Esophagus muscularis mucosa (tissue), 3 donors: Measurements from ENCODE around the gene MED25.

Experiments used
- POLR2A ChIP-seq: fragments of 450-650 bp; IDR thresholded peaks from one replicate; pipeline ENCODE4 v1.6.1; 2017; ENCODE audit warnings: antibody characterized with exemption, moderate library complexity, mild to moderate bottlenecking, low read depth
- POLR2AphosphoS5 ChIP-seq, 2 donors: sonication (generic); formaldehyde crosslinking; IDR thresholded peaks; one replicate each; pipeline ENCODE4 v1.6.1; 2017; ENCODE audit warnings: antibody characterized with exemption in 2 of 2
- TF ChIP-seq, protein P1 (sequence below), 3 experiments: fragments of 200-600 bp in 2 of 3; fragments of 450-650 bp in 1 of 3; sonication (generic) in 2 of 3; IDR thresholded peaks; one replicate each; pipeline ENCODE4 v1.5.1; 2017 to 2019; ENCODE audit warnings: antibody characterized with exemption in 3 of 3, mild to moderate bottlenecking in 2 of 3, moderate library complexity in 1 of 3

DNA sequence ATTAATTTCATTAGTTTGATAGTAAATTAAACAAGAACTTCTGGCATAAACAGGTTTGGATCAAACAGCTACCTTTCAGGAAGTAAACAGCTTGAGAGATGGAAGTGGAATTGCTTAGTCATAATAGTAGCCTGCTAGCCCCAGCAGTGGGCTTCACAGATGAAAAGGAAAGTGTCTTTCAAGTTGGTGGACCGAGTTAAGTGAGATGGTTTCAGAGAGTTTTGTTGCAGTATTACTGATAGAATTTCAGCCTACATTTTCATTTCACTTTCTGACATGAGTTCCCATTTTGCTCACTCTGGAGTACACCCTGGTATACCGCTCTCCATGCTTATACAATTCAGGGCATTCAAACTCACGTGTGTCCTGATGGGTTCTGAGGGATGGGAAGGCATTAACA lies 30.8 kb downstream of the MED25 start:
- TF ChIP-seq, protein P1, sequence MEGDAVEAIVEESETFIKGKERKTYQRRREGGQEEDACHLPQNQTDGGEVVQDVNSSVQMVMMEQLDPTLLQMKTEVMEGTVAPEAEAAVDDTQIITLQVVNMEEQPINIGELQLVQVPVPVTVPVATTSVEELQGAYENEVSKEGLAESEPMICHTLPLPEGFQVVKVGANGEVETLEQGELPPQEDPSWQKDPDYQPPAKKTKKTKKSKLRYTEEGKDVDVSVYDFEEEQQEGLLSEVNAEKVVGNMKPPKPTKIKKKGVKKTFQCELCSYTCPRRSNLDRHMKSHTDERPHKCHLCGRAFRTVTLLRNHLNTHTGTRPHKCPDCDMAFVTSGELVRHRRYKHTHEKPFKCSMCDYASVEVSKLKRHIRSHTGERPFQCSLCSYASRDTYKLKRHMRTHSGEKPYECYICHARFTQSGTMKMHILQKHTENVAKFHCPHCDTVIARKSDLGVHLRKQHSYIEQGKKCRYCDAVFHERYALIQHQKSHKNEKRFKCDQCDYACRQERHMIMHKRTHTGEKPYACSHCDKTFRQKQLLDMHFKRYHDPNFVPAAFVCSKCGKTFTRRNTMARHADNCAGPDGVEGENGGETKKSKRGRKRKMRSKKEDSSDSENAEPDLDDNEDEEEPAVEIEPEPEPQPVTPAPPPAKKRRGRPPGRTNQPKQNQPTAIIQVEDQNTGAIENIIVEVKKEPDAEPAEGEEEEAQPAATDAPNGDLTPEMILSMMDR (IDR thresholded peaks at IDR 0.05) = no peak
- TF ChIP-seq POLR2AphosphoS5 (IDR thresholded peaks at IDR 0.05) (no peak), POLR2A (no peak)
